ENCODE data around the gene BAIAP3.

BAIAP3 gene

DNA sequence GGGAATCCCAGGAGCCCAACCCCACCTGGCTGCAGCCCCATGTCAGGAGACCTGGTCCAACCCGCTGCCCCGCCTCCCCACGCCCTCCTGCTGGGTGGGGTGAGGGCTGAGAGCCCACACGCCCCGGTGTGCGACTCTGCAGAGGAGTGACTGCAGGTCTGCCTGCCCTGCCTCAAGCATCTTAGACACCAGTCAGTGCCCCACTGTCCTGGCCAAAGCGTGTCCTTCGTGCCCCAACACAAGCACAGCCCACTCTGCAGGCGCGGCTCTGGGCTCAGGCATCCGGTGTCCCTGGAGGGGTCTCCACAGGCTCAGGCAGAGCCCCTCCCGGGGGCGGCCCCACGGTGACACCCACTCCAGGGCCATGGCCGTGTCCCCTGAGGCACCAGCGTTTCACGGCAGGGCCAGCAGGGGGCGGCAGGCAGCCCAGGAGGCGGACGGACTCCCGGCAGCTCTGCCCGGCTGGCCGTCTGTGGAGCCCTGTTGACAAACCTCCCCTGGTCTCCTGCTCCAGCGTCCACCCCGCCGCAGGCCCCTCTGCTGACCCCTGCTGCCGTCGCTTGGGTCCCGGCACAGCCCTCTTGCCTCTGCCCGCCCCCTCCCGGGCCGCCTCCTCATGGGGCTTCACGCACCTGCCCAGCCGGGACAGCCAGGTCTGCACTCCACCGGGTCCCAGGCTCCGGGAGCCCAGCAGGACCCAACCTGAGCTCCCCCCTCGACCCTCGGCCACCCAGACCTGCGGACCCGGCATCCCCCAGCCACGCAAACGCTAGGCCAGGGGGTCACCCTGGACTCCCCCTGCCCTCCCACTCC is 32.6 kb upstream of the BAIAP3 start:
- peak; percentile 35 for DNase-seq

- DNase-seq = no peak
Measured at GRCh38 chr16:1301562-1301961, 31.9 kb upstream of the BAIAP3 start.

DNA sequence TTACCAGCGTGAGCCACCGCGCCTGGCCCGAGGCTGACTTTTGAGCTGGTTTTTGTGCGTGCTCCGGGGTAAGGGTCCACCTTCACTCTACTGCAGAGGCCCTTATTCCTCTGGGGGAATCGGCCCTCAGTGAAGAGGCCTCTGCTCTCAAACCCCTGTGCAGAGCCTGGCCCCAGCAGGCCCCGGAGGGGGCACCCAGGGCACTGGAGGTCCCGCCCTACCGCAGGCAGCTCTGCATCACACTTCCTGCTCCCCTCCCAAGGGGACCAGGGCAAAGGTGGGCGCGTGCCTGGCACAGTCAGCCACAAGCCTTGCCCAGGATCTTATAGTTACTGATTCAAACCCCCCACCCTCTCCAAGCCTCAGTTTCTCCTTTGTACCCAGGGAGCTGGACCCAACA is 27.6 kb upstream of the BAIAP3 start:
- DNase-seq = no peak

DNA sequence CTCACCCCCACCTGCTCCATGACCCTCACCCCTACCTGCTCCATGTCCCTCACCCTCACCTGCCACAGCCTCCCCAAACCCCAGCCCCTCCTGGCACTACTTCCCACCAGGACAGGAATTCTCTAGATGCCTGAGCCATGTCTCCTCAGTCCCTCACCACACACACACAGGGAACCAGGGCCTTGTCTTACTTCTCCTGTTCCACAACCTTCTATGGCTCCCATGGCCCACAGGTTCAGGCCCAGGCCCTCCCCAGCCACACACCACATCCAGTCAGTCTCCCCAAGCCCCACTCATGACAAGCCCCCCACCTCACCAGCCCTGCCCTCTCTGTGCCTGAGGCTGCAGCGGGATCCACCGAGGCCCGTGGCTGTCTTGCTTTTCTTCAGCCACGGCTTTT is 27.1 kb upstream of the BAIAP3 start:
- DNase-seq = no peak

GRCh38 chr16:1308036-1308976 is 25.1 kb upstream of the BAIAP3 start:
- DNase-seq = peak; percentile 58

DNA sequence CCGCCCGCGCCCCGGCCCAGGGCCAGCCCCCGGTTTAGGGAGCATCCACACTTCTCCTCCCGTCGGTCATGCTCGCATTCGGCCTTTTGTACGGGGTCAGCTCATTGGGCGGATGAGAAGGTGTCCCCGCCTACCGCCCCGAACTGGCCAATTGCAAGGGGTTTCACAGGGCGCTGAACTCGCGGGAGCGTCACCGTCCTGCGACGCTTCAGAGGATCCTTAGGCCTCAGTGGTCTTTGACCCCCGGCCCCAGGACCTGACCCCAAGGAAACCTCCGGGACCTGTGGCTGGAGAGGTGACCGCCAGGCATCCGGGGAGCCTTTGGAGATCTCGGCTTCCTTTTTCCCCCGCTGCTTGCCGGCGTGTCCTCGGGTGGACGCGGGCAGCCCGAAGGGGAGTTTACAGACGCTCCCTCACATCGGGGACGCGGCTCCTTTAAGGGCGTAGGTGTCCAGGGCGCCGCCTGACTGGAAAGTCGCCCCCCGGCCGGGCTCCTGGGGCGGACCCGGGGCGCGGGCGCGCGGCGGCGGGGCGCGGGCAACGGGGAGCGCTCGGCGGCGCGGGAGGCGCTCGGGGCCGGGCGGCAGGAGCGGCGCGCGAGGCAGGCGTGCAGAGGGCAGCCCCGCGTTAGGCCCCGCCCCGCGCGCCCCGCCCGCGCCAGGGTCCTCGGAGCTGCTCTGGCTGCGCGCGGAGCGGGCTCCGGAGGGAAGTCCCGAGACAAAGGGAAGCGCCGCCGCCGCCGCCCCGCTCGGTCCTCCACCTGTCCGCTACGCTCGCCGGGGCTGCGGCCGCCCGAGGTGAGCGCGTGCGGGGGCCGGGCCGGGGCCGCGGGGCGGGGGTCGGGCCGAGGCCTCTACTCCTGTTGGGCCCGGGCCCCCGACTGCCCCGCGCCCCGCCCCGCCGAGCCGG is 24.2 kb upstream of the BAIAP3 start, which contains the start of gene UBE2I:
Gene UBE2I, plus strand, starts transcription at position 660 of the 909 bp plus-strand sequence. CDS start 4,395 bp downstream, outside the sequence.
- DNase-seq = peak; percentile 94

DNA sequence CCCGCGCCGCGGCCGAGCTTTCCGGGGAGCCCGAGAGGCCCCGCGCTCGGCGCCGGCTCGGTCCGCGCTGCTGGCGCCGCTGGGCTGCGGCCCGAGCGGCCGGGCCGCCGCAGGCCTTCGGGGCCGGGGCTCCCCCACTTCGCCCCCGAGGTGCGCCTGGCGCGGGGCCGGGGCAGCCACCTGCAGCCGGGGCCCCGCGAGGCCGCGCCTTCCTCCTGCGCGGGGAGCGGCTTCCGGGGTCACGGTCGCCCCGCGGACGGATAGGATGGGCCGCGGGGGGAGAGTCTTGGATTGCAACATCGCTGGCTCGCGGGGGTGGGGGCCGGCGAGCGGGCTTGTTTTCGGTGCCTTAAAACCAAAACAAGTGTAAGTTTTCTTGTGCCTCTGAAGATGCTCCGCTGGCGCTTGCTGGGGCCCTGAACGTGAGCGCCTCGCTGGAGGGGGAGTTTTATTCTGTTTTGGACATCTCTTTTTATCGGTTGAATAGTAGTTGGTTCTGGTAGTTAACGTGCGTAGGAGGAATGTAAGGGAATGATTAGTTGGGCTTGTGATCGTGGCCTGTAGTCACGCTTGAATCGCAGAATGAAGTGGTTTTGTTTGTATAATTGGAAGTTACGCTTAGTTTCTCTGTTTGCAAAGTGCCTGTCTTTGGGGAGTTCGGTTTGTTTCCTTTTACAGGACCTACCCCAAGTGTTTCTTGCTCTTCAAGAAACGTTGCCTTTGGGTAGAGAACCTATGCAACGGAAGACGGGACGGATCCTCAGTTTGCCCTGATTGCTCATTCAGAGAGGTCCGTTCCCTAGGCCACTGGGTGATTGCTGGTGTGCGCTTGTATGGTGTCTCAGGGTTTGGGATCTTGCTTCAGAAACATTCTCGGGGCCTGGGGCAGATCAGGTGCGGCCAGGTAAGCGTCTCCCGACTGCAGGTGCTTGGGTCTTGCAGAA is 23.3 kb upstream of the BAIAP3 start:
- DNase-seq = peak; percentile 29

GRCh38 chr16:1310832-1311200 is 22.6 kb upstream of the BAIAP3 start:
- no peak for DNase-seq

DNA sequence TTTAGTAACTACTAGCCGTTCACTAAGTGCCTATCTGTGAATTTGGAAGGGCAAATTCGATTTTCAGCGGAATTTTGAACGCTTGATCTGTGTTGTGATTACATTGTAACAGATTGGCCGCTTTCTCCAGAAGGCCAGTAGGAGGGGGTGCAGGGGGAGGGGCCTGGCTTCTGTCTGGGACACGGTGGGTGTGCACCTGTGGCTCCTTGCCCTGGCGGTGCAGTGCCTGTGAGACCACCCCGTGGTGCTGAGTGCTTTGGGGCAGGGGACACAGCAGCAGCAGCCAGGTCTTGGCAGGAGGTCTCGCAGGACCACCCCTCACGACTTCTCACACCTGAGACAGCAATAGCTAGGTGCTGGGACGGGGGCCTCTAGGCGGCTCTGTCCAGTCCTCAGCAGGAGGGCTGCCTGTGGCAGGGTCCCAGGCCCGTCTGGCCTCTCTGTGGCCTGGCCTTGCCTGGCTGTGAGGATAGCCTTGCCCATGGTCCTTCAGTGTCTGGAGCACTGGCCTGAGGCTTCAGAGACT is 22.2 kb upstream of the BAIAP3 start:
- no peak for DNase-seq

DNA sequence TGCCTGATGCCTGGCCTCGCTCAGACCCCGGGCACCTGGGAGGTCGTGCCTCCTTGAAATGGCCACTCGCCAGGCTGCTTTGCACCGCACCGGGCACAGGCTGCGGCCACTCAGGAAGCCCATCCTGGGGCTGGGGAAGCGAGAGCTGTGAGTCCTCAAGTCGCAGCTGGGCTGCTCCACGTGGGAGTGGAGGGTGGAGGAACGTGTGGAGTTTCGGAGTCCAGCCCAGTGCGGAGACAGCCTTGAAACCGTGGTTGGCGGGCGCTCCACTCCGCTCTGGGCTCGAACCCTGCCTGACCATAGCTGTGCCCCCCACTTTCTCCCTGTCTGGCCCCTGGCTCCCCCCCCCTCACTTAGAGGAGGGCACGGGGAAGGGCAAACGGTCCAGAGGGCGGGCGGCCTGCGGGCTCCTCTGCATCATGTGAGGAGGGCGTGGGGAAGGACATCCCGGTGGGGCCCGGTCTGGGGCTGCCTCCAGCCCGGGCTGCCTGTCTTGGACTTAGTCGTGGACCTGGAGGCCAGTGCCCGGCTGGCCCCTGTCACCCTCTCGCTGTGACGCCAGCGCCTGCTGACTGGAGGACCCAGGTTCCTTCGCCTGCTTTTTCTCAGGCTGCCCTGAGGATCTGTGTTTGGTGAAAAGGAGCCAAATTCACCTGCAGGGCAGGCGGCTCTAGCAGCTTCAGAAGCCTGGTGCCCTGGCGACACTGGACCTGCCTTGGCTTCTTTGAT is 21.5 kb upstream of the BAIAP3 start:
- DNase-seq = no peak

DNA sequence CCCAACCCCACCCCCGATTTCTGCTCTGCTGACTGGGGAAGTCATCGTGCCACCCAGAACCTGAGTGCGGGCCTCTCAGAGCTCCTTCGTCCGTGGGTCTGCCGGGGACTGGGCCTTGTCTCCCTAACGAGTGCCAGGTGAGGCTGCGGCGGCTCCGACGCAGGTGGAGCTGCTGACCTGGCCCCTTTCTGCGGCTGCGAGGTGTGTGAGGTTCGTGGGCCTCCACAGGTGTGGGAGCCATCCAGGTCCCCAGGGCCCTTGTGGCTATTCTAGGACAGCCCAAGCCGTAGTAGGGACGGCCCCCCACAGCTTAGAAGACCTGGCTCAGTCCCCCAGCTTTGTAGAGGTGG is 21.0 kb upstream of the BAIAP3 start:
- DNase-seq = no peak

- no peak for DNase-seq
Measured at GRCh38 chr16:1312903-1313302, 20.5 kb upstream of the BAIAP3 start.

DNA sequence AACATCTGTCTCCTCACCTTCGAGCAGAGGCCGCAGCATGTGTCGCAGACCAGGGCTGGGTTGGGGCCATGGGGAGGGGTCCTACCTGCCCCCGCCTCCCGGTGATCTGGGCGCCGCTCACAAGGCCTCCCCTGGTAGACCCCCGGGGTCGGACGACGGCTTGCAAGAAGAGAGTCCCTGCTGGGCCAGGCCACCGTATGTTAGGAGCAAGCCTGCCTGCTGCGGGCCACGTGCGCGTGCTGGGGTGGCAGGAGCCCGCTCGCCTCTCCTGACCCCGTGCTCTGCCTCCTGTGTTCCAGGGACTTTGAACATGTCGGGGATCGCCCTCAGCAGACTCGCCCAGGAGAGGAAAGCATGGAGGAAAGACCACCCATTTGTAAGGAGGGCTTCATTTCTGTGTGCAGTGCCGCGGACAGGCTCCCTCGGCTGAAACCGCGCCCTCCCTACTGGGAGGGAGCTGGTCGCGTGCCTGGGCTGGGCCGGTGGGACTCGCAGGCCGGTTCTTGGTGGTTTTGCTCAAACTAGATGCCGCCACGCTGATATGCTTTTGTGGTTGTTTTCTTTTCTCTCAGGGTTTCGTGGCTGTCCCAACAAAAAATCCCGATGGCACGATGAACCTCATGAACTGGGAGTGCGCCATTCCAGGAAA is 19.6 kb upstream of the BAIAP3 start:
- DNase-seq = no peak

- no peak for DNase-seq
Measured at GRCh38 chr16:1314399-1315068, 18.9 kb upstream of the BAIAP3 start.

- DNase-seq = no peak
Measured at GRCh38 chr16:1315081-1316032, 18.1 kb upstream of the BAIAP3 start.

DNA sequence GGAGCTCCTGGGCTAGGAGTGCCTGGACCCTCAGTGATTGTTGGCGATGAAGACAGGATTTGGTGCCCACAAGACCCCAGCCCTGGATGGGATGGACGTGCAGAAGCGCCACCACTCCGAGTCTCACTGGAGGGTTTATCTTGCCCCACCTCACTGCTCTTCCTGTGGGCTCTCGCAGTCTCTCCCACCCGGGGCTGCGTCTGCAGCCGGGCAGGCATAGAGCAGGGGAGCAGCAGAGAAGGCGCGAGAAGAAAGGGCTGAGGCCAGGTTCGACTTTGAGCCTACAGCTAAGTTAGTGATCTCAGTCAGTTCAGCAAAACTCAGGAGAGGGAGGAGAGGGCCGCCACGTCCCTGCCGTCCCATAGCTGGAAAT is 17.4 kb upstream of the BAIAP3 start:
- no peak for DNase-seq

DNA sequence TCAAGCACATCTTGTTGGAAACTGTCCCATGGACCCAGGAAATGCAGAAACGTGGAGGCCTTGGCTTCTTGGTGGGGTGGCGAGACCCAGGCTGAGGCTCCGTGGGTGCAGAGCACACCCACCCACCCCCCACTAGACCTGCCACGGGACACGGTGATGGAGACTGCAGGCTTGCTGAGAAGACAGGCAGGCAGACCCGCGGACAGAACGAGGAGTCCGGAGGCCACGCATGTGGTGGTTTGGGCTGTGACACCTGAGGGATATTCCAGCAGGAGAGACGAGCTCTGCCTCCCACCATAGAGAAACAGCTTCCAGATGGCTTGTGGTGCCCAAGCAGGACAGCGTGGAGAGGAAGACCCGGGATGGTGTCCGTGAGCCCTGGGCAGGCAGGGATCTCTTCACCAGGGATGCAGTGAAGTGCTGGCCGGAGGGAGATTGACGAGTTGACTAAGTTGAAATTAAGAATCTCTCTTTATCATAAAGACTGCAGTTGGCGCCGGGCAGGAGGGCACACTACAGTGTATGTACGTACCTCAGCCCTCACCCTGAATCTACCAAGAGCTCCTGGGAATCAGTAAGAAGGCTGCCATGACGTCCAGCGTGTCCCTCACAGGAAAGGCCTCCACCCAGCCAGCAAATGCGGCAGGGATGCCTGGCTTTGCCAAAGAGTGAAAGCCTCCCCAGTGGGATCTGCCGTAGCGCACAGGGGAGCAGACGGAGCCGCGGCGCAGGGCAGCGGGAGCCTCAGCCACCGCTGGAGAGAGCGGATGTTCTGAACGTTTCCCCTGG is 15.8 kb upstream of the BAIAP3 start:
- DNase-seq = no peak

DNA sequence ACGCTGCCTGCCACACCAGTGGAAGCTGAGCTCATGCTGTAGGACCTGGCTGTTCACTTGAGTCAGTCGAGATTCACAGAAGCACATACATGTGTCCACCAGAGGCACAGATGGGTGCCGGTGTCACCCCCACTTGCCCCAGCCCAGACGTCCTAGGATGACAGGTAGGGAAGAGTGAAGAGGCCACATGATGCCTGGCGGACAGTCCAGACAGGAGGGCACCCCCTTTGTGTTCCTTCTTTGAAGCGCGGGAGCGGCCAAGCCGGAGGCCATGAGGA is 15.2 kb upstream of the BAIAP3 start:
- no peak for DNase-seq
